ENCODE results near the gene MVK.

DNA sequence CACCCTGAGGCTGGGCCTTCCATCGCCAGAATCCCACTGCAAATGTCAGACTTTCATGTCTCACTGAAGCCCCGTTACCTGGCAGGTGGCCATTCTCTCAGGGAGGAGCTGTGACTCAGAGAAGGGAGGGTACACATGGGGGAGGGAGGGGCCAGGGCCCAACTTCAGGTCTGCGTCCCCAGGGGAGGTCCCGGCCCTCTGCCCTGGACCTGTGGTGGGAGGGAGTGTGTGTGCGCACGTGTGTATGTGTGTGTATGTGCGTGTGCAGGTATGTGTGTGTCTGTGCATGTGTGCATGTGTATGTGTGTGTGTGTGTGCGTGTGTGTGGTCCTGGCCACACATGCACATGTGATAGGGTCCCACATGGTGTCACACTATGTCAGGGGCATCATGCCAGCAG, 50.9 kb downstream of the MVK start:
- TF ChIP-seq EGR1 (IDR thresholded peaks at IDR 0.05; ENCODE audit: low read depth in 2 of 2), result no peak
- TF ChIP-seq, protein P1, sequence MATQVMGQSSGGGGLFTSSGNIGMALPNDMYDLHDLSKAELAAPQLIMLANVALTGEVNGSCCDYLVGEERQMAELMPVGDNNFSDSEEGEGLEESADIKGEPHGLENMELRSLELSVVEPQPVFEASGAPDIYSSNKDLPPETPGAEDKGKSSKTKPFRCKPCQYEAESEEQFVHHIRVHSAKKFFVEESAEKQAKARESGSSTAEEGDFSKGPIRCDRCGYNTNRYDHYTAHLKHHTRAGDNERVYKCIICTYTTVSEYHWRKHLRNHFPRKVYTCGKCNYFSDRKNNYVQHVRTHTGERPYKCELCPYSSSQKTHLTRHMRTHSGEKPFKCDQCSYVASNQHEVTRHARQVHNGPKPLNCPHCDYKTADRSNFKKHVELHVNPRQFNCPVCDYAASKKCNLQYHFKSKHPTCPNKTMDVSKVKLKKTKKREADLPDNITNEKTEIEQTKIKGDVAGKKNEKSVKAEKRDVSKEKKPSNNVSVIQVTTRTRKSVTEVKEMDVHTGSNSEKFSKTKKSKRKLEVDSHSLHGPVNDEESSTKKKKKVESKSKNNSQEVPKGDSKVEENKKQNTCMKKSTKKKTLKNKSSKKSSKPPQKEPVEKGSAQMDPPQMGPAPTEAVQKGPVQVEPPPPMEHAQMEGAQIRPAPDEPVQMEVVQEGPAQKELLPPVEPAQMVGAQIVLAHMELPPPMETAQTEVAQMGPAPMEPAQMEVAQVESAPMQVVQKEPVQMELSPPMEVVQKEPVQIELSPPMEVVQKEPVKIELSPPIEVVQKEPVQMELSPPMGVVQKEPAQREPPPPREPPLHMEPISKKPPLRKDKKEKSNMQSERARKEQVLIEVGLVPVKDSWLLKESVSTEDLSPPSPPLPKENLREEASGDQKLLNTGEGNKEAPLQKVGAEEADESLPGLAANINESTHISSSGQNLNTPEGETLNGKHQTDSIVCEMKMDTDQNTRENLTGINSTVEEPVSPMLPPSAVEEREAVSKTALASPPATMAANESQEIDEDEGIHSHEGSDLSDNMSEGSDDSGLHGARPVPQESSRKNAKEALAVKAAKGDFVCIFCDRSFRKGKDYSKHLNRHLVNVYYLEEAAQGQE (IDR thresholded peaks at IDR 0.05), result no peak
- TF ChIP-seq TAF1 (conservative IDR thresholded peaks at IDR 0.05), result no peak
- TF ChIP-seq, protein P2, sequence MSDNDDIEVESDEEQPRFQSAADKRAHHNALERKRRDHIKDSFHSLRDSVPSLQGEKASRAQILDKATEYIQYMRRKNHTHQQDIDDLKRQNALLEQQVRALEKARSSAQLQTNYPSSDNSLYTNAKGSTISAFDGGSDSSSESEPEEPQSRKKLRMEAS (IDR thresholded peaks at IDR 0.05), result no peak
- TF ChIP-seq, protein P3, sequence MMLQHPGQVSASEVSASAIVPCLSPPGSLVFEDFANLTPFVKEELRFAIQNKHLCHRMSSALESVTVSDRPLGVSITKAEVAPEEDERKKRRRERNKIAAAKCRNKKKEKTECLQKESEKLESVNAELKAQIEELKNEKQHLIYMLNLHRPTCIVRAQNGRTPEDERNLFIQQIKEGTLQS (IDR thresholded peaks at IDR 0.05), result no peak
- TF ChIP-seq, protein P4, sequence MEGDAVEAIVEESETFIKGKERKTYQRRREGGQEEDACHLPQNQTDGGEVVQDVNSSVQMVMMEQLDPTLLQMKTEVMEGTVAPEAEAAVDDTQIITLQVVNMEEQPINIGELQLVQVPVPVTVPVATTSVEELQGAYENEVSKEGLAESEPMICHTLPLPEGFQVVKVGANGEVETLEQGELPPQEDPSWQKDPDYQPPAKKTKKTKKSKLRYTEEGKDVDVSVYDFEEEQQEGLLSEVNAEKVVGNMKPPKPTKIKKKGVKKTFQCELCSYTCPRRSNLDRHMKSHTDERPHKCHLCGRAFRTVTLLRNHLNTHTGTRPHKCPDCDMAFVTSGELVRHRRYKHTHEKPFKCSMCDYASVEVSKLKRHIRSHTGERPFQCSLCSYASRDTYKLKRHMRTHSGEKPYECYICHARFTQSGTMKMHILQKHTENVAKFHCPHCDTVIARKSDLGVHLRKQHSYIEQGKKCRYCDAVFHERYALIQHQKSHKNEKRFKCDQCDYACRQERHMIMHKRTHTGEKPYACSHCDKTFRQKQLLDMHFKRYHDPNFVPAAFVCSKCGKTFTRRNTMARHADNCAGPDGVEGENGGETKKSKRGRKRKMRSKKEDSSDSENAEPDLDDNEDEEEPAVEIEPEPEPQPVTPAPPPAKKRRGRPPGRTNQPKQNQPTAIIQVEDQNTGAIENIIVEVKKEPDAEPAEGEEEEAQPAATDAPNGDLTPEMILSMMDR (IDR thresholded peaks at IDR 0.05; ENCODE audit: low read depth, low read length, missing input control), result no peak

Data from liver (tissue), 3 donors.